NOMO-1 (cell line): ENCODE data around the gene CSF2.

ENCODE experiments used
- DNase-seq, 2 experiments: peaks; one replicate each; lab custom pipeline; 2025; ENCODE audit not compliant: unreplicated experiment in 2 of 2; lab: John Stamatoyannopoulos, UW

The CSF2 gene

GRCh38 chr5:132086277-132086794 is 12.7 kb downstream of the CSF2 start:
- DNase-seq = no peak

GRCh38 chr5:132087176-132087575 is 13.6 kb downstream of the CSF2 start:
- no peak for DNase-seq

- no peak for DNase-seq
Observed at GRCh38 chr5:132087661-132088060, 14.1 kb downstream of the CSF2 start.

GRCh38 chr5:132089363-132089762 is 15.8 kb downstream of the CSF2 start:
- no peak for DNase-seq

- no peak for DNase-seq
Observed at GRCh38 chr5:132090107-132090506, 16.5 kb downstream of the CSF2 start.

- DNase-seq = no peak
Observed at GRCh38 chr5:132093271-132093670, 19.7 kb downstream of the CSF2 start.

GRCh38 chr5:132094393-132095076 is 20.9 kb downstream of the CSF2 start:
- no peak for DNase-seq

GRCh38 chr5:132095077-132095410 is 21.5 kb downstream of the CSF2 start:
- no peak for DNase-seq

GRCh38 chr5:132095424-132095972 is 21.9 kb downstream of the CSF2 start:
- DNase-seq = no peak

GRCh38 chr5:132096904-132097303 is 23.3 kb downstream of the CSF2 start:
- DNase-seq = no peak

- peak in 1 of 2 experiments; percentile 24 for DNase-seq
Observed at GRCh38 chr5:132098151-132098594, 24.6 kb downstream of the CSF2 start.

- DNase-seq = no peak
Observed at GRCh38 chr5:132098621-132099020, 25.0 kb downstream of the CSF2 start.

GRCh38 chr5:132099076-132099748 is 25.6 kb downstream of the CSF2 start:
- DNase-seq = no peak

- DNase-seq = no peak
Observed at GRCh38 chr5:132099905-132100304, 26.3 kb downstream of the CSF2 start.

- no peak for DNase-seq
Observed at GRCh38 chr5:132100672-132101261, 27.2 kb downstream of the CSF2 start.

- no peak for DNase-seq
Observed at GRCh38 chr5:132101385-132101880, 27.8 kb downstream of the CSF2 start.

- DNase-seq = no peak
Observed at GRCh38 chr5:132102101-132102701, 28.6 kb downstream of the CSF2 start.

- no peak for DNase-seq
Observed at GRCh38 chr5:132102944-132103331, 29.3 kb downstream of the CSF2 start.

GRCh38 chr5:132103332-132103951 is 29.9 kb downstream of the CSF2 start:
- peak; percentile 89 to 93 for DNase-seq

- DNase-seq = no peak
Observed at GRCh38 chr5:132103969-132104391, 30.4 kb downstream of the CSF2 start.
